GM12874 (cell line): Measurements from ENCODE around the gene KCNMA1.

Experiments
- TF ChIP-seq, protein P1 (sequence below): IDR thresholded peaks from 2 replicates; pipeline ENCODE4 v1.5.1; 2011; ENCODE audit warnings: low read depth, mild to moderate bottlenecking, control low read depth, low read length, moderate library complexity; ENCODE audit not compliant: insufficient read depth

Gene KCNMA1

DNA sequence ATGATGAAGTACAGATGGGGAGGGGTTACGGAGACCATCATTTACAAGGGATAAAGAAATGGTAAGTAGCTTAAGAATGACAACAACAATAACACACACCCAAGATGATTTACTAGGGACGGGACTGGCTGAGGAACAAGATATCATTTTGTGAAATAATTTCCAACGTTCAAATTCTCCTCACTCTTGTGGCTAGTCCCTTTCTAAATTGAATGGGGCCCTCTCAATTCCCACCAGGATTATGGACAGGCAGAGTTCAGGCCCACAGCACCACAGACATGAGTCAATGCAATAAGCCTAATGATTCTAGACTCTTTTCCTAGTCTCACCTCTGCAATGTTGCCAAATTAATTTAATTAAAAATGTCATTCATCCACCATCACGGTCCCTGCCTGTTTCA is 448.1 kb downstream of the KCNMA1 start:
- TF ChIP-seq, protein P1, sequence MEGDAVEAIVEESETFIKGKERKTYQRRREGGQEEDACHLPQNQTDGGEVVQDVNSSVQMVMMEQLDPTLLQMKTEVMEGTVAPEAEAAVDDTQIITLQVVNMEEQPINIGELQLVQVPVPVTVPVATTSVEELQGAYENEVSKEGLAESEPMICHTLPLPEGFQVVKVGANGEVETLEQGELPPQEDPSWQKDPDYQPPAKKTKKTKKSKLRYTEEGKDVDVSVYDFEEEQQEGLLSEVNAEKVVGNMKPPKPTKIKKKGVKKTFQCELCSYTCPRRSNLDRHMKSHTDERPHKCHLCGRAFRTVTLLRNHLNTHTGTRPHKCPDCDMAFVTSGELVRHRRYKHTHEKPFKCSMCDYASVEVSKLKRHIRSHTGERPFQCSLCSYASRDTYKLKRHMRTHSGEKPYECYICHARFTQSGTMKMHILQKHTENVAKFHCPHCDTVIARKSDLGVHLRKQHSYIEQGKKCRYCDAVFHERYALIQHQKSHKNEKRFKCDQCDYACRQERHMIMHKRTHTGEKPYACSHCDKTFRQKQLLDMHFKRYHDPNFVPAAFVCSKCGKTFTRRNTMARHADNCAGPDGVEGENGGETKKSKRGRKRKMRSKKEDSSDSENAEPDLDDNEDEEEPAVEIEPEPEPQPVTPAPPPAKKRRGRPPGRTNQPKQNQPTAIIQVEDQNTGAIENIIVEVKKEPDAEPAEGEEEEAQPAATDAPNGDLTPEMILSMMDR: no peak

DNA sequence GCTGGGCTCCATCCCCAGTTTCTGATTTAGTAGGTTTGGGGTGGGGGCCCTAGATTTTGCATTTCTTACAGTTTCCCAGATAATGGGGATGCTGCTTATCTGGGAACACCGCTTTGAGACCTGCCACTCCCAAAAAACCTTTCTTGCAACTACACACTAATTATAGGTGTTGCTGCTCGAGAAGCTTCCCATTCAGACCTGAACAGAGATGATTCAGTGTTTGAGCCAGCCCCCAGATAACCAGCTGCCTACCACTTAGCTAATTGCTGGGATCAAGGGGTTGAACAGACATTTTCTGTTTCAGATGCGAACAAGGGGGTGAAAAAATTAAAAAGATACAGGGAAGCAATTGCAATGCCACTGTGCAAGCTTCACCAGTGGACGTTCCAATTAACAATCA is 448.5 kb downstream of the KCNMA1 start:
- TF ChIP-seq, protein P1: no peak

DNA sequence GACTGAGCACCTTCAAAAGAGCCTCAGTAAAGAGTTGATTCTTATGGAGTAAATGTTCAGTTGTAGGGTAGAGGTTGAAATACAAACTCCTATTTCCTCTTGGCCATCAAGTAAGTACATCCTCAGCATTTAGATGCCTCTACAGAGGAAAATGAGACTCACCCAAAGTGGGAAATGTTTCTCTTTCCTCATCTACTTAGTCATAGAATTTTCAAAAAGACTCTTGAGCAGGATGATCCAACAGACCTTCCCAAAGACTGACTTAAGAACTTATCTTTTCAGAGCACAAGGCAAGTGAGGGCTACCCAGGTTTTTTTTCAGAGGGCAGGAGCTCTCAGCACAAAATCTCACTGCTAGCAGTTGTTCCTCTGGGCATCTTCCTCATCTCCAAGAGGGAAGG is 449.1 kb downstream of the KCNMA1 start:
- TF ChIP-seq, protein P1: no peak

DNA sequence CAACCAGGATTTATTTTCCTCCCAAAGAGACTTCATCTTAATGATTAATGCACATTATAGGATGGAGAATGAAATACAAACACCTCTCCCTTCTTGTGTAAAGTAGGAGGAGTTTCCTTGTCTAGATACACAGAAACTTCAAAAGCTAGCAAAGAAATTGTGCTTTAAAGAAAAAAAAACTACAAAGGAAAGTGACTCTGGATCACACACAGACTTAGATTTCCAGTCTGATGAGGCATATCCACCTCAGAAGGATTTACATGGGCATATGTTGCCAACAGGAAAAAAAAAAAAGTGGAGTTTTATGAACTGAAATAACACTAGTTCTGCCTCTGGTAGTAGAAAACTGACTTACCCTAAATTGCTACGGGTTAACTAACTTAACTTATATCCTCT is 449.6 kb downstream of the KCNMA1 start:
- TF ChIP-seq, protein P1: no peak

DNA sequence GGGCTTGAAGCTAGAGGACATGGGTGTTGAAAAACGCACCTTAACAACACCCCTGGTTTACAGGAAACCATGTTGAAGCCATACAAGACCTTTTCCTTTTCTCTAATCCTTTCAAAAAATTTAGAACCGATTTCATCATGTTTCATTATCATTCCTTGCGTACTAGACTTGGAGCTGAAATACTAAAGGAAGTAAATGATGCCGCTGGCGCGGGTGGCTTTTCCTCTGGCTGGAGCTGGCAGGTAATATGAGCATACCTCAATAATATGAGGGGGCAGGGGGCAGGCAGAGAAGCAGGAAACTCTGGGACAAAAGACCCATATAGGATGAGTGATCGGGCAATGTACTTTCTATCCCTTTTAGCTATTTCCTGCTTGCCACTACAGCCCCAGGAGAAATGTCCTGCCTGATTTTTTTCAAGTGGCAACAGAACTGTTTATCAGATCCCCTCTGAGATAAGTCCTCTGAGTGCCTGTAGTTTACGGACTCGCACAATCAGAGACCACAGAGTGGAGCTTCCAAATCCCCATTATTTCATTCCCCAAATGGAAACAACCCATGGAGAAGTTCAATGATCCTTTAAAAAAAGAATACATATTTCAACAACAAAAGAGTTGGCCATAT is 450.1 kb downstream of the KCNMA1 start:
- TF ChIP-seq, protein P1: no peak

DNA sequence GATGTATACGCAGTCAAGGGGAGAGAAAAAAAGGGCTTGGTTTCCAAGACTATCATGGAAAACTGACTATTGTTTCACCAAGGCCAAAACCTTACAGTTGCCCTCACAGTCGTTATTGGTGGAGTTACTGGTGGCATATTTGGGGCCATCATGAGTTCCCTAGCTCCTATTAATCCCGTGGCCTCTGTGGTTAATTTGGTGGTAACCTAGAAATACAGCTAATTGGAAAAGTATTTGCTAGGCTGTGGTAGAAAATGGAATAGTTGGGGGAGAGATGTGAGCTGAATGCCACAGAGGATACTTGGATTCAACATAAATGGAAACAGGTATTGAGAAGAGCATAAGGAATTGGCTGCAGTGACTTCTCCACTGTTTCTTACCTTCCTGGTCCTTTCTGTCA is 450.7 kb downstream of the KCNMA1 start:
- TF ChIP-seq, protein P1: no peak

DNA sequence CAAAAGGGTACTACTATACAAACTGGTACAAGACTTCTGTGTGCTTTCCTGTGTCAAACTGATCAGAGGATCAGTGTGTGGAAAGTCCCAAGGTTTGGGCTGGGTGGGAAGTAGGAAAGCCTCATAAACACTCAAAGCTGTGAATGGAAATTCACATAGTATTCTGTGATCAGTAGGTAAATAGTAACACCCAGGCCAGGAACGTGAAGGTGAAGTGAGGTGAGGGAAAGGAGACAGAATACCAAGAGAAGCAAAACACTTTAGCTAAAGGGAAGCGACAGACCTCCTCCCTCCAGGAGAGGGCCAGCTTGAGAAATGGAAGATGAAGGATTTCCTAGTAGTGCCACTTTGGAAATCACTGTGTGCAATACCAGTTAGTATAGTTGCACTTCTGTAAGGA is 451.9 kb downstream of the KCNMA1 start:
- TF ChIP-seq, protein P1: no peak
